Upper lobe of right lung (tissue), 1 donor: Measurements from ENCODE around the gene OSBP2. TPM values are rescaled to one million over a fixed set of nuclear protein-coding genes. Genes with fewer than 3 reads are reported as not detected.

Experiments used
- ATAC-seq: fragments of 200-7000 bp; cut with Tn5 transposase; one replicate; pipeline ENCODE4 v1.9.1; 2020; ENCODE audit warnings: mild to moderate bottlenecking, moderate library complexity
- DNase-seq: peaks from one replicate; pipeline ENCODE4 v3.0.0-alpha.2; 2020
- H3K27ac ChIP-seq: fragments of 200-600 bp; one replicate; pipeline ENCODE4 v1.8.0; 2022
- H3K27me3 ChIP-seq: fragments of 200-600 bp; one replicate; pipeline ENCODE4 v1.8.0; 2022; ENCODE audit warnings: mild to moderate bottlenecking
- H3K36me3 ChIP-seq: fragments of 200-600 bp; one replicate; pipeline ENCODE4 v1.8.0; 2022
- H3K4me1 ChIP-seq: fragments of 200-600 bp; one replicate; pipeline ENCODE4 v1.8.0; 2022
- H3K4me3 ChIP-seq: fragments of 200-600 bp; one replicate; pipeline ENCODE4 v1.8.0; 2022; ENCODE audit warnings: mild to moderate bottlenecking
- H3K9me3 ChIP-seq: fragments of 200-600 bp; one replicate; pipeline ENCODE4 v1.8.0; 2022
- intact Hi-C: fragments of 100-400 bp; cut with DNase I; formaldehyde crosslinking; loops from one replicate; pipeline ENCODE4 v1.11.0; 2022
- total RNA-seq: library from RNA; stranded (reverse); fragmentation: NEBNext Ultra II Directional; extraction: Animal tissue kit (Norgen Biotek cat#: 25700); gene quantifications from one replicate; pipeline ENCODE4 v1.2.1, GENCODE V29; 2021
- TF ChIP-seq, protein P1 (sequence below): fragments of 200-600 bp; IDR thresholded peaks from one replicate; pipeline ENCODE4 v1.8.0; 2022; ENCODE audit warnings: antibody characterized with exemption
- donor health status: DM: no; HTN: yes; CAD: no; lungs with severe emphysema.

Gene OSBP2
- total RNA-seq, 1 donor from 2014 or later, result 6.0 TPM

DNA sequence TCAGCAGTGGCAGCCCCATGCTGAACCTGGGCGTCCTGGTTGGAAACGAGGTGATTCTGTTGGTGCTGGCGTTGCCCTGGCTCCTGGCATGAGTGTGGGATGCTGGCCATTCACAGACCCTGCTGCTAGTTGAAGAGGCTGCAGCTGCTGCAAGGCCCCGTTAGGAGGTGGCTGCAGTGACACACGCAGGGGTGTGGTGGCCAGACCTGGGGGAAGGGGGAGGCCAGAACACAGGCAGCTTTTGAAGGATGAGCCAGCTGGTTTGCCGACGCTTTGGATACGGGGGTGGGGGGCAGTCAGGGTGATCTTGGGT, 196.7 kb downstream of the OSBP2 start:
- TF ChIP-seq, protein P1, sequence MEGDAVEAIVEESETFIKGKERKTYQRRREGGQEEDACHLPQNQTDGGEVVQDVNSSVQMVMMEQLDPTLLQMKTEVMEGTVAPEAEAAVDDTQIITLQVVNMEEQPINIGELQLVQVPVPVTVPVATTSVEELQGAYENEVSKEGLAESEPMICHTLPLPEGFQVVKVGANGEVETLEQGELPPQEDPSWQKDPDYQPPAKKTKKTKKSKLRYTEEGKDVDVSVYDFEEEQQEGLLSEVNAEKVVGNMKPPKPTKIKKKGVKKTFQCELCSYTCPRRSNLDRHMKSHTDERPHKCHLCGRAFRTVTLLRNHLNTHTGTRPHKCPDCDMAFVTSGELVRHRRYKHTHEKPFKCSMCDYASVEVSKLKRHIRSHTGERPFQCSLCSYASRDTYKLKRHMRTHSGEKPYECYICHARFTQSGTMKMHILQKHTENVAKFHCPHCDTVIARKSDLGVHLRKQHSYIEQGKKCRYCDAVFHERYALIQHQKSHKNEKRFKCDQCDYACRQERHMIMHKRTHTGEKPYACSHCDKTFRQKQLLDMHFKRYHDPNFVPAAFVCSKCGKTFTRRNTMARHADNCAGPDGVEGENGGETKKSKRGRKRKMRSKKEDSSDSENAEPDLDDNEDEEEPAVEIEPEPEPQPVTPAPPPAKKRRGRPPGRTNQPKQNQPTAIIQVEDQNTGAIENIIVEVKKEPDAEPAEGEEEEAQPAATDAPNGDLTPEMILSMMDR, result no peak
- Histone ChIP-seq H3K27ac (no peak overlapping the region), H3K36me3 (no peaks in the 10 kb centered on the region), H3K4me3 (no peak overlapping the region), H3K9me3 (no peaks in the 10 kb centered on the region), H3K4me1 (no peaks in the 10 kb centered on the region), H3K27me3 (no peaks in the 10 kb centered on the region)
- intact Hi-C loops, result no loop called here
- no peak for ATAC-seq
- DNase-seq, result peak; percentile 40

DNA sequence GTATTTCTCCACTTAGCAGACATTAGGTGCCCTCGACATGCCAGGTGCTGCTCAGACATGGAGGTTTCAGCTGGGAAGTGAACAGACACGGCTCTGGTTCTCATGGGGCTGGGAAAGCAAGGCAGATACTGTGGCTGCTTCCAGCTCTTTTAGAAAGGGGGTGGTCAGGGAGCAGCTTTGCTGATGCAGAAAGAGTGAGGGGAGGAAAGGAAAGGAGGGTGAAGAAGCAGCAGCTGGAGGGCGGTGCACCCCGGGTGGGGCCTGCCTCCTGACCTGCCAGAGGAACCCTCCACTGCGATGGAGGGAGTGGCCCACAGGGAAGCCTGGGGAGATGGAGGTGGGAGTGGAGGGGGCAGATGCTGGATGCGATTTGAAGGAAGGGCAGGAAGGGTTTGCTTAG, 197.1 kb downstream of the OSBP2 start:
- H3K27ac ChIP-seq, result no peak overlapping the region
- H3K9me3 ChIP-seq, result no peaks in the 10 kb centered on the region
- DNase-seq (peak; percentile 40), ATAC-seq (no peak)
- H3K27me3 ChIP-seq, result no peaks in the 10 kb centered on the region
- H3K4me3 ChIP-seq, result no peak overlapping the region
- TF ChIP-seq, protein P1, result no peak
- no peaks in the 10 kb centered on the region for H3K36me3 ChIP-seq
- intact Hi-C loops, result no loop called here
- H3K4me1 ChIP-seq, result no peaks in the 10 kb centered on the region

DNA sequence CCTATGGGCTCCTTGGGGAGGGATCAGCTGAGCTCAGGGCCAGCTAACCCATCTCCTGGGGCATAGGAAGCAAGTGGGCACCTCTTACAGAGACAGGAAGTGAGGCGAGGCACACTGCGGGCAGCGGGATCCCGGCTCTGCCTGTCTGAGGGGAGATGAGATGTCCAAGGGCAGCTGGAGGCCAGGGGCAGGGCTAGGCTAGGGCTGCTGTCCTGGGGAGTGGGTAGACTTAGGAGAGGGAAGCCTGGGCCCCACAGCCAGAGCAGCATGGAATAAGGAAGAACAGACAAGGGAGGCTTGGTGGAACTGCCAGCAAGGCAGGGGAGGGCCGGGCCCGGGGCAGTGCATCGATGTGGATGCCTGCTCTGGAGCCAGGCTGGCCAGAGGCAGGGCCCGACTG, 197.6 kb downstream of the OSBP2 start:
- H3K27ac ChIP-seq, result no peak overlapping the region
- H3K4me3 ChIP-seq, result no peak overlapping the region
- ATAC-seq, result no peak
- no peaks in the 10 kb centered on the region for H3K36me3 ChIP-seq
- TF ChIP-seq, protein P1, result no peak
- no peaks in the 10 kb centered on the region for H3K9me3 ChIP-seq
- intact Hi-C loops, result no loop called here
- no peak for DNase-seq
- no peaks in the 10 kb centered on the region for H3K4me1 ChIP-seq
- H3K27me3 ChIP-seq, result no peaks in the 10 kb centered on the region

DNA sequence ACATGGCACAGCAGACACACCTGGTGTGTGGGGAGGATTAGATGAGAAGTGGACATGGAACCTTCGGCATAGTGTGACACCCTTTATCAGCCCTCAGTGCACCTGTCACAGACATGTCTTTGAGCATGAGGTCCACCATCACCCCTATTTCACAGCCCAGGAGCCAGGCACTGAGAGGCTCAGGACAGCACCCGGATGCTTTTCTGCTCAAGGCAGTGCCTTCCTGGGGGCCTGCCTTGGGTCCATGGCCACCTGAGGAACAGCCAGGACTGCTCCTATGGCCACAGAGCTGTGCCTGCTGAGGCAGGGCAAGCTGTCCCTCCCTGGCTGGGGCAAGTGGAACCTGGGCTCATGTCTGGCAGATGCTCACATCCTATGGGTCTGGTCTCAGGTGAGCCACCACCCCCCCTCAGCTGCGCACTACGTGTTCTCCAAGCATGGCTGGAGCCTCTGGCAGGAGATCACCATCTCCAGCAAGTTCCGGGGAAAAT, 198.1 kb downstream of the OSBP2 start:
- Histone ChIP-seq H3K4me3 (no peak overlapping the region), H3K9me3 (no peaks in the 10 kb centered on the region), H3K27ac (no peak overlapping the region), H3K27me3 (no peaks in the 10 kb centered on the region), H3K36me3 (no peaks in the 10 kb centered on the region), H3K4me1 (no peaks in the 10 kb centered on the region)
- intact Hi-C loops, result no loop called here
- TF ChIP-seq, protein P1, result no peak
- DNase-seq, result no peak
- ATAC-seq, result no peak

DNA sequence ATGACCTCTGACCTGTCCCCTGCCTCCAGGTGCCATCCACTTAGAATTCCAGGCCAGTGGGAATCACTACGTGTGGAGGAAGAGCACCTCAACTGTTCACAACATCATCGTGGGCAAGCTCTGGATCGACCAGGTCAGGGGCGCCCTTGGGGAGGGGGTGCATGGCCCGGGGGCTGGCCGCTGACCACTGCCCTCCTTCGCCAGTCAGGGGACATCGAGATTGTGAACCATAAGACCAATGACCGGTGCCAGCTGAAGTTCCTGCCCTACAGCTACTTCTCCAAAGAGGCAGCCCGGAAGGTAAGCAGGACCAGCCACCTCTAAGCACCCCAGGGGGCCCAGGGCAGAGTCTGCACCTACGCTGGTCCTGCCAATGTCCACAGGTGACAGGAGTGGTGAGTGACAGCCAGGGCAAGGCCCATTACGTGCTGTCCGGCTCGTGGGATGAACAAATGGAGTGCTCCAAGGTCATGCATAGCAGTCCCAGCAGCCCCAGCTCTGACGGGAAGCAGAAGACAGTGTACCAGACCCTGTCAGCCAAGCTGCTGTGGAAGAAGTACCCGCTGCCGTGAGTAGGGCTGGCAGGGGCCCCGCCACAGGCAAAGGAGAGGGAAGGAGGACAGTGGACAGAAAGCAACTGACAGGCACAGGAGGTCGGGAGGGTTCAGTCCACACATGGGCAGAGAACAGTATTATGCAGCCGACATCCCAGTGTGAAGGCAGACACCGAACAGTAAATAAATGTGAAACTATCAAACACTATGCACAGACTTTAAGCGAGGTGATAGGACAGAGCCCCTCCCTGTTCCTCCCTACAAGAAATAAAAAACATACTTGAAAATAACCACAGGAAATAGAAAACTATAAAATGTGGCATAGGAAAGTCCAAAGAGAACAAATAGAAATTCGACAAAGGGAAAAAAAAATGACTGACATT, 199.0 kb downstream of the OSBP2 start:
- Histone ChIP-seq H3K36me3 (no peaks in the 10 kb centered on the region), H3K9me3 (peaks cover 3% of the 10 kb centered on the region), H3K4me1 (no peaks in the 10 kb centered on the region), H3K27ac (no peak overlapping the region), H3K27me3 (no peaks in the 10 kb centered on the region), H3K4me3 (no peak overlapping the region)
- TF ChIP-seq, protein P1, result no peak
- intact Hi-C loops, result no loop called here
- peak; percentile 49 for DNase-seq
- peak; percentile 16 for ATAC-seq
